Activated naive CD4-positive, alpha-beta T cell treated with anti-CD3 and anti-CD28 coated beads, Interleukin-2, amount 50 U/mL, for 16 hours (primary cell): ENCODE results near the gene CARD10.

Source experiments
- DNase-seq: peaks from one replicate; pipeline ENCODE4 v3.0.0-alpha.2; 2020

Gene CARD10

DNA sequence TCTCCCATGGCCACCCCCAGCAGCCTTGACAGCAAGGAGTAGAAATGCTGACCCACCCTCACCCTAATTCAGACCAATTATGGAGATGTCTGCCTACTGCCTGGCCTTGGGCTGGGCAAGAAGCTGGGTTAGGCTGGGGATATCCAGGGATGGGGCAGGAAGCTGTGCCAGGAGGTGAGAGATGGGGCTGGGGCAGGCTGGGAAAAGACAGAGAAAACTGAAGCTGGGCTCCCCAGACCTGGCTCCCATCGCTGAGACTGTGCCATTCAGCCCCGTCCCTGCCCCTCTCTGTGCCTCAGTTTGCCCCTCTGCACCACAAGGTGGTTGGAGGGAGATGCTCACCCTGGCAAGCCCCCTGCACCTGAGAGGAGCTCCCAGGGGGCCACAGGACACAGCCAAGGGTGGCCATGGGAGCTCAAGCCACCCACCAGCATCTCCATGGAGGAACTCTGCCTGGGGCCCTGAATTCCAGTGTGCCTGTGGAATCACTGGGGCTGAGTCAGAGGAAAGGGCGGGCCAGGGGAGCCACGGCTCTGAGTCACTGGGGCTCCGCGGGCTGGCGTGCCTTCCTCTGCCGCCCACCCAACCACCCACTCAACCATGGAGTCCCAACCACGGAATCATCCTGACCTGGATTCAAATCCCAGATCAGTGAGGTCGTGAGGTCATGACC, 6.0 kb upstream of the CARD10 start:
- DNase-seq: no peak

DNA sequence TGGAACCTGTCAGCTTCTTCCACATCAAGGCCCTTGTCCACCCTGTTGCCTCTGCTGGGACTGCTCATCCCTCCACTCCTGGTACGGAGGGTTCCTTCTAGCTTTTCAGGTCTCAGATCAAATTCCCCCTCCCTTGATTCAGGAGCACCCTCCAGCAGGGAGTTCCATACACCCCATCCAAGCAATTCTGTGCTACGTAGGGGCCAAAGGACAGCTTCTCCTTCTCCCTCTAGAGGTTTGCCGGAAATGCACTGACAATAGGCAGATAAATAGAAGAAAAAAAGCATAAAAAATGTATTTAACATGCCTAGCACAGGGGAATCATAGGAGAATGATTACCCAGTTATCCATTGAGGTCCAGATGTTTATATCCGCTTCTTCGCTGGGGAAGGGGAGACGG, 3.3 kb upstream of the CARD10 start:
- DNase-seq: no peak

- no peak for DNase-seq
These were observed 2.1 kb upstream of the CARD10 start for GRCh38 chr22:37521236-37521739.

GRCh38 chr22:37520776-37521191, 1.6 kb upstream of the CARD10 start:
- no peak for DNase-seq

DNA sequence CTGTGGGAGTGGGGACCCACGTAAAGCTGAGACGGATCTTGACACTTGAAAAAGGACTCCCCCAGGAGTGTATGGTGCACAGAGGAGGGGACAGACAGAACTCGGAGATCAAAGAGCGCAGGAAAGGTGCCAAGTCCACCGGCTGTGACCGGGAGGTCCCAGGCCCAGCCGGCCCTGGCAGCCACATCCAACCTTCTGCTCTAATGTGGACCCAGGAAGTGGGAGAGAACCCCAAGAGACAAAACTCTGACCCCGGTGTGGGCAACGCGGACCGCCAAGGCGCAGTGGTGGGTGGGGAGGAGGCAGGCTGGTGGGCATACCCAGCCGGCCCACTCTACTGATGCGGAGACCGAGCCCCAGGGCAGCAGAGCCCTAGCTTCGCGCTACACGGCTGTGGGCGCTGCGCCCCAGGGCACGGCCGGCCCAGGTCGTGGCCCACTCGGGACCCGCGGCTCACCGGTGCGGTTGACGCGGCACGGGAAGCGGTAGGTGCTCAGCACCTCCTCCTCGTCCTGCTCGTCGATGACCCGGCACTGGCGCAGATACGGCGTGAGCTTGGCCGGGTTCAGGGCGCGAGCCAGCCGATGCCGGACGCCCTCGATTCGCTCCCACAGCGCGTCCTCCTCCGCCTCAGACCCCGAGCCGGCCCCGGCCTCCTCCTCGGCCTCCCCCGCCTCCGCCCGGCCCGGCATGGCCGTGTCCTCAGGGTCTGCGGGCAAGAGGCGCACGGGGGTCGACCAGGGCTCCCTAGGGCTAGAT, 527 bp downstream of the CARD10 start:
- DNase-seq: no peak

DNA sequence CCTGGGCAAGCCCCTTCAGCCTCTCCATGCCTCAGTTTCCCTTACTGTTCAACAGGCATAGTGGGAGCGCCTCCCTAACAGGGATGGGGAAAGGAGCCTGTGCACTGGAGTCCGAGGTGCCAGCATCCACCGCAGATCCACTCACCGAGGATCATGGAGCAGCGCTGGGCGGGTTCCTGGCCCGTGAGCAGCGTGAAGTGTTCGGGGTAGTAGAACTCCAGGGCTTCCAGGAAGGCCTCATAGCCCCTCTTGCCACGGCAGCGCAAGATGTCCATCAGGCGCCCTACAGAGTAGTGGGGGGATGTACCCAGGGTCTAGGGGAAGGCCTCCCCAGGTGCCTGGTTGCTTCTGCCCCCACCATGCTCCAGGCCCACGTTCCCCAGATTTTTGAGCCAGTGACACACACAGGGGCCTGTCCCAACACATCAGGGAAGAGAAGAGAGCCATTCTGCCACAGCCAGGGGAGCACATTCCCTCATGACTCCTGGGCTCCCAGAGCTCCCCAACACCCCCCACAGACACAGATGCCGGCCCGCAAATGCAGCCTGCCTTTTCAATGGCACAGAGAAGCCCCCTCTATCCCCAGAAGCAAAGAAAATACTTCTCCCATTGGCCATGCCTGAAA, 1.3 kb downstream of the CARD10 start:
- no peak for DNase-seq

- DNase-seq: no peak
These were observed 2.8 kb downstream of the CARD10 start for GRCh38 chr22:37516456-37516855.

DNA sequence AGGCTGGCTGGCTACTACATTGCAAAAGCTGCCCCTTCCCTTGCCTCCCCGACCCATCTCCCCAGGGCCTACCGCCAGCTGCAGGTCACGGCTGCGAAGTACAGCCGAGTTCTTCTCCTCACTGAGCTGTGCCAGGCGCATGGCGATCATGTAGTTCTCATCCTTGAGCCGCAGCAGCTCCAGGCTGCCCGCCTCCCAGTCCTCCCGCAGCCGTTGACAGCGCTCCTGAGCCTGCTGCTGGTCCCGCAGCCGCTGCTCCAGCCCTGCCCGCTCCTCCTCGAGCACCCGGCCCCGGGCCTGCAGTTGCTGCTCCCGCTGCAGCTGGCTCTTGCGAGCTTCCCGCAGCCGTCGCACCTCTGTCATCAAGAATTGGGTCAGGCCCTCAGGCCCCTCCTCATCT, 3.3 kb downstream of the CARD10 start:
- no peak for DNase-seq

DNA sequence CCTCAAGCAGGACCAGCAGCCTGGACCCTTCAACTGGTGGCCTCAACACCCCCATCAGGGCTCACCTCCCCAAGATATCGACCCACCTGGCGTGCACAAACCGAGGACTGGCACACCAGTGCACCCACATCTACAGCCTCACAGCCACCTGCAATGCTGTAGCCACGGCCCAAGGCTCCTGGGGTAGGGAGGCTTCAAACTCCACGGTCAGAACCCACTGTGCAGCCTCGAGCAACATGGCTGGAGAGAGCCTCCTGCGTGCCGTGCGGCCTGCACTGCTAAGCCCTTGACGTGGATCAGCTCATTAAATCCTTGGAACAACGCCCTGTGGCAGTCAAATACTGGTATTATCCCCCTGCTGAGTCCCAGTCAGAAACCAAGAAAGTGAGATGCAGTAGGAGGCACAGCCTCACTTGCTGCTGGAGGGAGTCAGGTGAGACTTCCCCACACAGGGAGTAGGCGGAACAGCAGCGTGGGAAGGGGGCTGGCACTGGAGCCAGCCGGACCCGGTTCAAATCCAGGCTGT, 4.6 kb downstream of the CARD10 start:
- DNase-seq: no peak

DNA sequence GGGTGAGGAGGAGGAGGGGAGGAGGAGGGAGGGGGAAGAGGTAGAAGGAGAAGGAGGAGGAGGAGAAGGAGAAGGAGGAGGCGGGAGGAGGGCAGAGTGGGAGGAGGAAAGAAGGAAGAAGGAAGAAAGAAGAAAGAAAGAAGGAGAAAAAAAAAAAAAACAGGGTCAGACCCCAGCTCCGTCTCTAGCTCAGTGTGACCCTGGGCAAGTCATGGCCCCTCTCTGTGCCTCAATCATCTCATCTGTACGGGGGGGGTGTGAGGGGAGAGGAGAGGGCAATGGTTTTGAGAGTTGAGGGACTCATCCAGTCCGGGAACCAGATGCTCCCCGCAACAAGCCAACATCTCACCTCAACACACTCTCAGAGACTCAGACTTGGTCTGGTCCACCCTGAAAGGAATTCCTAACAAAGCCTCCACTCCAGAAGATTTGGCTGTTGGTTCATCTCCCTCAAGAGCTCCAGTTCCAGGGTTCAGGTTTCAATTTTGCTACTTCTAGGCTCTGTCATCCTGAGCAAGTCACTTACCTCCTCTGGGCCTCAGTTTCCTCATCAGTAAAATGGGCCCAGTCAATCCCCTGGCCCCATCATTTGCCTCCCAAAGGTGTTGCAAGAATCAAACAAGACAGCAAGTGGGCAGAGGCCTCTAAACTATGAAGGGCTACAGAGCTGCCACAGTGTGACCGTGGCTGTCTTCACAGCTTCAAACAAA, 7.7 kb downstream of the CARD10 start:
- DNase-seq: no peak

DNA sequence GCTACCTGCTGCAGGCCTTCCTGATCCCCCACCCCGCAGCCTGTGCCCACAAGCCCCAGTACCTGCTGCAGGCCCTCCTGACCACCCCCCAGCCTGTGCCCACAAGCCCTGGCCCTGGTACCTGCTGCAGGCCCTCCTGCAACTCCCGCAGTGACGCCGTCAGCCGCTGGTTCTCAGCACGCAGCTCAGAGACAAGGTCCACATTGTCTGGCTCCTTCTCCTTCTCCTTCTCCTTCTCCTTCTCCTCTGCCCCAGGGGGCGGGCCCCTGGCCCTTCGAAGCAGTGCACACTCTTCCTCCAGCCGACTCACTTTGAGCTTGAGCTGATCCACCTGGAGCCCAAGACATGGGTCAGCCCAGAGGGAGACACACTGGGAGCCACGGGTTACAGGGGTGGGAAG, 9.1 kb downstream of the CARD10 start:
- DNase-seq: no peak

- DNase-seq: no peak
These were observed 10.0 kb downstream of the CARD10 start for GRCh38 chr22:37509059-37509860.

GRCh38 chr22:37508431-37508992, 10.7 kb downstream of the CARD10 start:
- DNase-seq: no peak

DNA sequence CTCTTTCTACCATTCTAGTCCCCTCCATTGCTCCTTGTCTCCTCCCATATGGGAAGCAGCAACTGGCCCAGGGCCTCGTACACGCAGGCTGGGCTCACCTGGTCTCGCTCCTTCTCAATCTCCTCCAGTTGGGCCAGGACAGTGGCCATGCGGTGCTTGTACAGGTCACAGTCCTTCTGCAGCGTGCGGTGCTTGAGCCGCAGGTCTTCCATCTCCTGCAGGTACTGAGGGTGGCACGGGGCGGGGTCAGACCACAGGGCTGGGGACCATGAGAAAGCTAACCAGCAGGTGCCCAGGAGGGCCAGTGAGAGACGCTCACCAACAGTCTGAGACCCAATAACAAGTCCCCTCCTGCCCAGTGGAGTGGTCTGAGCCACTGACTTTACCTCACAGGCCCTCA, 11.5 kb downstream of the CARD10 start:
- DNase-seq: no peak

DNA sequence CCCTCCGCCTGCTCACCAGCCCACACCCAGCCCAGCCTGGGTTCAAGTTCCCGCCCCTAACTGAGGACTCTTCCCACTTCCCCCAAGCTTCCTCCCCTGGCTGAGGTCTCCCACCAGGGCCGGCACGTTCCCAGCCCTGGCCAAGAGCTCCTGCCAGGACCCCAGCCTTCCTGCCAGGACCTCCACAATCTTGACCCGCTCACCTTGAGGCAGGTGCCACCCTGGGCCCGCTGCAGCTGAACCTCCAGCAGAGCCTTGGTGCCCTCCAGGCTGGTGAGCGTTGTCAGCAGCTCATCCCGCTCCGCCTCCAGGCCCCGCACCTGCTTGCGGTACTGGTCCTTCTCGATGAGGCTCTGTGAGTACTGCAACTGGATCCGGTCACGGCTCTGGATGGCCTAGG, 13.2 kb downstream of the CARD10 start:
- no peak for DNase-seq

GRCh38 chr22:37505565-37505964, 13.7 kb downstream of the CARD10 start:
- DNase-seq: no peak

- no peak for DNase-seq
These were observed 14.3 kb downstream of the CARD10 start for GRCh38 chr22:37504964-37505363.

DNA sequence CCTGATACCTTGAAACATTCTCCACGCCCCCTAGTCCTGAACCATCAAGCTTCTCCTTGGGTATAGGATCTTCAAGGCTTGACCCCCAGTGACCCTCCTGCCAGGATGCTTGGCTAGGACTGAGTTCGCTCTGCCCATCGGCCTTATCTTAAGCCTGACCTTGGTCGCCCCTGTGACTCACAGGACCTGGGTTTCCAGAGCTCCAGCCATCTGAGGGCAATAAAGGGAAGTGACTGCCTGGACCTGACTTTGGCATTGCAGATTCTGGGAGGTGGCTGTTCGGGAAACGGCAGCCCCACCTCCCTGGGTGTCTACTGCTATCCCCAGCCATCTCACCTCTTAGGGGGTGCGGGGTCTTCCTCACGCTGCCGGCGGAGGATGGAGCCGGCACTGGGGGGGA, 15.4 kb downstream of the CARD10 start:
- no peak for DNase-seq

DNA sequence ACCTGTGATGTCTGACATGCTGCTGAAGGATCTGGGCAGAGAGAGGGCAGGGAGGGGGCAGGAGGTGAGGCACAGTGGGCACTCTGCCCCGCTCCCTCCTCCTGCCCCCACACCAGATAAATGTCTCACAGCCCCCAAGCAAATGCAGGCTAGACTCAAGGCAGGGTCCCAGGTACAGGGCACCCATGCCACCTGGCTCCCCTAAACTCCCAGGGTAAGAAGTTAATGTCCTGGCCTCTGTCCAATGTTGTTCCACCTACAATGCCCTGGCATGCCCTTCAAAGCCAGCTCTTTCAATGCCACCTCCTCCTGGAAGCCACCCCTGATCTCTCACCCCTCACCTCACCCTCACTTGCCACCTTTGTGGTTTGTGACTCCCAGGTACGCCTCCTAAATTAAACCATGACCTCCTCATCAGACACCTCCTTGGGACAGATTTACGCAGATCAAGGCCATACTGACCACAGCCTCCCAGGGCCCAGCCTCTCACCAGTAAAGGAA, 16.0 kb downstream of the CARD10 start:
- DNase-seq: no peak

DNA sequence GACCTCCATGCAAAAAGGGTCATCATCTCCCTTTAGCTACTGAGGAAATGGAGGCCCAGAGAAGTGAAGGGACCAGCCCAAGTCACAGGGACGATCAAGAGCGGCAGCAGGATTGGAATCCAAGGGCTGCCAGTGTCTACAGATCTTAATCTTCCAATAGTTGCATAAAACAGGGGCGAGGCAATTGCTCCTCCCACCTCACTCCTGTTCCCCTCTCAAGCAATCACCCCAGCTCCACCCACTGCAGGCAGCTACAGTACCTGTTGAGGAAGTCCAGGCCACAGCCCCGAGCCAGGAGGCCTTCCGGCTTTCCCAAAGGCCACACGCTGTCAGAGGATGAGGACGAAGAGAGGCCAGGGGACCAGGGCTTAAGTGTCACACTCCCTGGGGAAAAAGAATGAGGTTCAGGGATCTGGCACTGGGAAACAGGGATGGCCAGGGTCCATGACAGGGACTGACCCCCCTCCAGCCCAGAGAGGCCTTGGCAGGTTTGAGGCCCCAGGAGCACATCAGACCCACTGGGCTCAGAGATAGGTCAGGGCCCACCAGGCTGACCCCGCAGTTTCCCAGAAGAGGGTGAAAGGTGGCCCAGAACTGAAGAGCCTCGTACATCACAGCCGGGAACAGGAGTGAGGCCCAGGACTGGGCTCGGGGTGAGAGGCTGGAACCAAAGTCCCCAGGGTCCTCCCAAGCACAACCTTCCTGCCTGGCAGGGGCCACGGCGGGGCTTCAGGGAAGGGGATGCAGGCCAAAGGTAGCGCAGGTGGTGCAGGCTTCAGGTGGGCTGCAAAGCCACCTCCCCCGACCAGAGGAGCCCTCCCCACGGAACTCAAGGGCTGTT, 16.7 kb downstream of the CARD10 start:
- DNase-seq: no peak
